Vagina (tissue), 2 donors: ENCODE results near the gene LTA4H. TPM values are rescaled to one million over a fixed set of nuclear protein-coding genes. Genes with fewer than 3 reads are reported as not detected.

Source experiments
- DNase-seq, 2 donors: peaks; one replicate each; pipeline ENCODE4 v3.0.0-alpha.2; 2017; ENCODE audit errors: extremely low spot score in 2 of 2
- H3K27ac ChIP-seq: fragments of 200-600 bp; sonication (generic); one replicate; pipeline ENCODE4 v1.5.1; 2019
- H3K27me3 ChIP-seq: fragments of 200-600 bp; sonication (generic); one replicate; pipeline ENCODE4 v1.5.1; 2019
- H3K36me3 ChIP-seq, 2 donors: fragments of 200-600 bp; sonication (generic); one replicate each; pipeline ENCODE4 v1.5.1; 2017 to 2019
- H3K4me1 ChIP-seq: fragments of 200-600 bp; sonication (generic); one replicate; pipeline ENCODE4 v1.5.1; 2019
- H3K4me3 ChIP-seq, 2 donors: fragments of 200-600 bp; sonication (generic); 1 replicate in 1 of 2; 2 replicates in 1 of 2; pipeline ENCODE4 v1.5.1; 2016 to 2019
- H3K9me3 ChIP-seq: fragments of 200-600 bp; sonication (generic); one replicate; pipeline ENCODE4 v1.5.1; 2019
- POLR2A ChIP-seq, 2 donors: fragments of 450-650 bp; IDR thresholded peaks; one replicate each; pipeline ENCODE4 v1.6.1; 2017; ENCODE audit warnings: antibody characterized with exemption in 2 of 2, mild to moderate bottlenecking in 2 of 2, moderate library complexity in 2 of 2
- POLR2AphosphoS5 ChIP-seq, 2 donors: sonication (generic); formaldehyde crosslinking; IDR thresholded peaks; one replicate each; pipeline ENCODE4 v1.9.0; 2017; ENCODE audit warnings: antibody characterized with exemption in 2 of 2, mild to moderate bottlenecking in 2 of 2, low read depth in 1 of 2; ENCODE audit not compliant: insufficient read depth in 1 of 2
- intact Hi-C: fragments of 100-400 bp; cut with DNase I; formaldehyde crosslinking; loops from one replicate; pipeline ENCODE4 v1.15.1; 2023
- total RNA-seq: library from RNA; depleted of rRNA; stranded (reverse); fragments of >200 nt; gene quantifications from one replicate; pipeline ENCODE4 v1.2.3, GENCODE V29; 2016
- TF ChIP-seq, protein P1 (sequence below), 3 experiments: fragments of 450-650 bp in 2 of 3; fragments of 200-600 bp in 1 of 3; sonication (generic) in 1 of 3; IDR thresholded peaks; one replicate each; pipeline ENCODE4 v1.5.1; 2017 to 2019; ENCODE audit warnings: antibody characterized with exemption in 3 of 3, mild to moderate bottlenecking in 2 of 3, moderate library complexity in 2 of 3

Gene LTA4H
- total RNA-seq, 1 donor from 2014 or later, result 71.5 TPM

DNA sequence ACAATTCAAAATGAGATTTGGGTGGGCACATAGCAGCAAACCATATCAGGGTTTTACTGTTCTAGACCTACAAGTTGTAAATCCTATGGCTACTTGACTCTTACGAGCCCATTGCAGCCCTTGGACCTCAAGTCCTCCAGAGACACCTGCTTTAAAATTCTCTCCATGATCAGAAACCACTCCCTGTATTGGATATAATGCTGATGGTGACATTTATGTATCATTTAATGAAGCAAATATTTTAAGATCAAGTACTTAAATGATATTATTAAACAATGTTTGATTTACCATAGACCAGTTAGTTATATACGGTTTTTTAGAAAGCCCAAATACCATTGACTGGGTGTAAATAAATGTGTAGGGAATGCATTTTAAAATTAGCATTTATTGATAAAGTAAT, 68.1 kb downstream of the LTA4H start:
- Histone ChIP-seq H3K4me1 (no peaks in the 10 kb centered on the region), H3K36me3 (no peaks in the 10 kb centered on the region), H3K4me3 (no peak overlapping the region), H3K9me3 (no peaks in the 10 kb centered on the region), H3K27me3 (no peaks in the 10 kb centered on the region), H3K27ac (no peak overlapping the region)
- TF ChIP-seq, protein P1, sequence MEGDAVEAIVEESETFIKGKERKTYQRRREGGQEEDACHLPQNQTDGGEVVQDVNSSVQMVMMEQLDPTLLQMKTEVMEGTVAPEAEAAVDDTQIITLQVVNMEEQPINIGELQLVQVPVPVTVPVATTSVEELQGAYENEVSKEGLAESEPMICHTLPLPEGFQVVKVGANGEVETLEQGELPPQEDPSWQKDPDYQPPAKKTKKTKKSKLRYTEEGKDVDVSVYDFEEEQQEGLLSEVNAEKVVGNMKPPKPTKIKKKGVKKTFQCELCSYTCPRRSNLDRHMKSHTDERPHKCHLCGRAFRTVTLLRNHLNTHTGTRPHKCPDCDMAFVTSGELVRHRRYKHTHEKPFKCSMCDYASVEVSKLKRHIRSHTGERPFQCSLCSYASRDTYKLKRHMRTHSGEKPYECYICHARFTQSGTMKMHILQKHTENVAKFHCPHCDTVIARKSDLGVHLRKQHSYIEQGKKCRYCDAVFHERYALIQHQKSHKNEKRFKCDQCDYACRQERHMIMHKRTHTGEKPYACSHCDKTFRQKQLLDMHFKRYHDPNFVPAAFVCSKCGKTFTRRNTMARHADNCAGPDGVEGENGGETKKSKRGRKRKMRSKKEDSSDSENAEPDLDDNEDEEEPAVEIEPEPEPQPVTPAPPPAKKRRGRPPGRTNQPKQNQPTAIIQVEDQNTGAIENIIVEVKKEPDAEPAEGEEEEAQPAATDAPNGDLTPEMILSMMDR (IDR thresholded peaks at IDR 0.05), result no peak
- TF ChIP-seq POLR2A (IDR thresholded peaks at IDR 0.05), result no peak
- TF ChIP-seq POLR2AphosphoS5 (IDR thresholded peaks at IDR 0.05; ENCODE audit: insufficient read depth in 1 of 2, low read depth in 1 of 2), result no peak
- intact Hi-C loops, result loop anchor here (10.0 kb wide), 1 partner anchor 1868 kb away; no protein-coding TSS in a partner anchor
- no peak for DNase-seq

DNA sequence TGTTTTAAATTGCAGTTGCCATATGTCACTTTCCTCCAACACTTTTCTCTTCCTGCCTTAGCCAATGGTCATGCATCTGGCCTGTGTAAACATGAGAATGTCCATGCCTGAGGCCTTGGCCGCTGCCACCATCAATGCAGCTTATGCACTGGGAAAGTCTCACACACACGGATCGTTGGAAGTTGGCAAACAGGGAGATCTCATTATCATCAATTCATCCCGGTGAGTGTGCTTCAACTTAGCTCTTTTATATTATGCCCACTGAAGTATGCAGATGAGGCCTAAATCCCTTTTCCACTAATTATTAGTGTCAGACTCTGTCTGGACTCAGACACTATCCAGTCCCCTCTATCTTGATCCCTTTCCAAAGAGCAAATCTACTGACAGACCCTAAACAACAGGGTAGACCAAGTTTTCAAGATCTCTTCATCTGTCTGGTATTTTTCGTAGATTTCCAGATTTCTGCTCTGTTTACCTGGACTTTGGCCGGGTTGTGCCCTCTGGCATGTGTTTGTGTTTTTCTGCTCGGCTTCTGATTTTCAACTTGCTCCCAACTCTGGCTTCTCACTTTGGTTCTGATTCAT, 69.0 kb downstream of the LTA4H start:
- Histone ChIP-seq H3K4me1 (no peaks in the 10 kb centered on the region), H3K27me3 (no peaks in the 10 kb centered on the region), H3K36me3 (no peaks in the 10 kb centered on the region), H3K4me3 (no peak overlapping the region), H3K9me3 (no peaks in the 10 kb centered on the region), H3K27ac (no peak overlapping the region)
- intact Hi-C loops, result loop anchor here (10.0 kb wide), 1 partner anchor 1868 kb away; no protein-coding TSS in a partner anchor
- TF ChIP-seq POLR2A (IDR thresholded peaks at IDR 0.05), result no peak
- TF ChIP-seq, protein P1 (IDR thresholded peaks at IDR 0.05), result no peak
- TF ChIP-seq POLR2AphosphoS5 (IDR thresholded peaks at IDR 0.05; ENCODE audit: insufficient read depth in 1 of 2, low read depth in 1 of 2), result no peak
- no peak for DNase-seq

DNA sequence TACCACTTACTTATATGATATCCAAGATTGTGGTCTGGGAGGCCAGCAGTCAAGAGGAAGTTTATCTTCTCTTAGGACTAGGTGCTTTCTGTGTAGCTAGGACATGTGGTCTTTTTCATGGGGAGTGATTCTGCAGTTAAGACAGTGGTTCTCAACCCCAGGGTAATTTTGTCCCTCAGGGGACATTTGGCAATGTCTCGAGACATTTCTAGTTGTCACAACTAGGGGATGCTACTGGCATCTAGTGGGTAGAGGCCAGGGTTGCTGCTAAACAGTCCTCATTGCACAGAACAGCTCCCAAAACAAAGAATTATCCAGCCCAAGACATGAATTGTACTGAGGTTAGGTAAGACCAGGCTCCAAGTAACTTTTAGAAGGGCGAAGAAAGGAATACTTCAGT, 72.3 kb downstream of the LTA4H start:
- no peaks in the 10 kb centered on the region for H3K9me3 ChIP-seq
- no peaks in the 10 kb centered on the region for H3K4me1 ChIP-seq
- no peak for TF ChIP-seq POLR2A (IDR thresholded peaks at IDR 0.05)
- TF ChIP-seq POLR2AphosphoS5 (IDR thresholded peaks at IDR 0.05; ENCODE audit: insufficient read depth in 1 of 2, low read depth in 1 of 2), result no peak
- TF ChIP-seq, protein P1 (IDR thresholded peaks at IDR 0.05), result no peak
- no peaks in the 10 kb centered on the region for H3K36me3 ChIP-seq
- no peak overlapping the region for H3K4me3 ChIP-seq
- DNase-seq, result no peak
- no peak overlapping the region for H3K27ac ChIP-seq
- intact Hi-C loops, result loop anchor here (10.0 kb wide), 1 partner anchor 1872 kb away; no protein-coding TSS in a partner anchor
- no peaks in the 10 kb centered on the region for H3K27me3 ChIP-seq

DNA sequence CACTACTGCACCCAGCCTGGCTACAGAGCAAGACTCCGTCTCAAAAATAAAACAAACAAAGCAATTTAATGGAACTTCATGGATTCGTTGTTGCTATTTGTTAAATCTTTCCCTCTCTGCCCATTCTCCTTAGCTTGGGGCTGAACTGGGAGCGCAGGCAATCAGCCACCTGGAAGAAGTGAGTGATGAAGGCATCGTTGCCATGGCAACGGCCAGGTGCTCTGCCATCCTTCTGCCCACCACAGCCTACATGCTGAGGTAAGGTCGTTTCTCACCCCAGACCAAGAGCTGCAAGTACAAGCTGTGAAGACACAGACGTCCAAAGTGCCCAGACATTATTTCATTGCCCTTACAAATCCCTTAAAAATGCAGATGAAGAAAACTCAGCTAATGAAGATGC, 73.2 kb downstream of the LTA4H start:
- no peak for DNase-seq
- TF ChIP-seq POLR2A (IDR thresholded peaks at IDR 0.05) (no peak), POLR2AphosphoS5 (IDR thresholded peaks at IDR 0.05; ENCODE audit: insufficient read depth in 1 of 2, low read depth in 1 of 2) (no peak)
- TF ChIP-seq, protein P1 (IDR thresholded peaks at IDR 0.05), result no peak
- intact Hi-C loops, result loop anchor here (10.0 kb wide), 1 partner anchor 1873 kb away; no protein-coding TSS in a partner anchor
- Histone ChIP-seq H3K36me3 (no peaks in the 10 kb centered on the region), H3K9me3 (no peaks in the 10 kb centered on the region), H3K27me3 (no peaks in the 10 kb centered on the region), H3K27ac (no peak overlapping the region), H3K4me1 (no peaks in the 10 kb centered on the region), H3K4me3 (no peak overlapping the region)

DNA sequence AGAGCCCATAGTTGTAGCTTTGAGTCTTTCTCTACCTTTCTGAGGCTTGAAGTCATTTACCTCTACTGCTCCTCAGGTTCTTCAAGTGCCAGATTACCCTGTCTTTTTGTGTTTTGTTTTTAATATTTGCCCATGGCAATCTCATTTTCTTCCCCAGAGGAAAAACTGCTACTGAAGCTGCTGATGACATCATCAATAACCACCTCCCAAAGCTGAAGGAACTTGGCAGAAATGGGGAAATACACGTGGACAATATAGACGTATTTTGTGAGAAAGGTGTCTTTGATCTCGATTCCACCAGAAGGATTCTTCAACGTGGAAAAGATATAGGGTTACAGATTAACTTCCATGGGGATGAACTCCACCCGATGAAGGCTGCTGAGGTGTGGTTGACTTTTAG, 75.1 kb downstream of the LTA4H start:
- TF ChIP-seq POLR2AphosphoS5 (IDR thresholded peaks at IDR 0.05; ENCODE audit: insufficient read depth in 1 of 2, low read depth in 1 of 2) (no peak), POLR2A (IDR thresholded peaks at IDR 0.05) (no peak)
- TF ChIP-seq, protein P1 (IDR thresholded peaks at IDR 0.05), result no peak
- DNase-seq, result no peak
- no peaks in the 10 kb centered on the region for H3K4me1 ChIP-seq
- no peaks in the 10 kb centered on the region for H3K36me3 ChIP-seq
- H3K27me3 ChIP-seq, result no peaks in the 10 kb centered on the region
- intact Hi-C loops, result loop anchor here (10.0 kb wide), 1 partner anchor 1875 kb away; no protein-coding TSS in a partner anchor
- H3K27ac ChIP-seq, result no peak overlapping the region
- H3K4me3 ChIP-seq, result no peak overlapping the region
- no peaks in the 10 kb centered on the region for H3K9me3 ChIP-seq
